Lung (tissue), 12 donors: ENCODE measurements around the gene WNT8A. TPM values are rescaled to one million over a fixed set of nuclear protein-coding genes. Genes with fewer than 3 reads are reported as not detected.

Source experiments
- ATAC-seq: fragments of 200-7000 bp; cut with Tn5 transposase; one replicate; pipeline ENCODE4 v1.9.1; 2020; ENCODE audit warnings: moderate number of reproducible peaks; ENCODE audit not compliant: insufficient read depth, low FRiP score
- DNase-seq, 3 donors: peaks; one replicate each; pipeline ENCODE4 v3.0.0-alpha.2; 2013 to 2017
- H3K27ac ChIP-seq, 2 donors: one replicate each; pipeline ENCODE4 v1.5.1; 2013; ENCODE audit warnings: mild to moderate bottlenecking in 2 of 2, moderate library complexity in 2 of 2, control low read depth in 1 of 2, inconsistent platforms in 1 of 2, low read depth in 1 of 2, low read length in 1 of 2
- H3K27me3 ChIP-seq, 3 donors: one replicate each; pipeline ENCODE4 v1.5.1; 2013; ENCODE audit warnings: low read length in 2 of 3; ENCODE audit not compliant: control insufficient read depth in 3 of 3, insufficient read depth in 3 of 3
- H3K36me3 ChIP-seq, 4 donors: one replicate each; pipeline ENCODE4 v1.5.1; 2013; ENCODE audit warnings: low read length in 4 of 4, mild to moderate bottlenecking in 1 of 4, moderate library complexity in 1 of 4; ENCODE audit not compliant: control insufficient read depth in 4 of 4, insufficient read depth in 4 of 4
- H3K4me1 ChIP-seq, 5 donors: one replicate each; pipeline ENCODE4 v1.5.1; 2013; ENCODE audit warnings: low read length in 5 of 5, mild to moderate bottlenecking in 2 of 5, moderate library complexity in 1 of 5; ENCODE audit not compliant: control insufficient read depth in 5 of 5, insufficient read depth in 5 of 5
- H3K4me3 ChIP-seq: one replicate; pipeline ENCODE4 v1.5.1; 2013; ENCODE audit warnings: mild to moderate bottlenecking, control low read depth, moderate library complexity
- H3K9ac ChIP-seq, 2 donors: one replicate each; pipeline ENCODE4 v1.5.1; 2013; ENCODE audit warnings: low read length in 2 of 2, control low read depth in 1 of 2; ENCODE audit not compliant: insufficient read depth in 1 of 2
- H3K9me3 ChIP-seq, 4 donors: one replicate each; pipeline ENCODE4 v1.5.1; 2013; ENCODE audit warnings: low read length in 3 of 4, mild to moderate bottlenecking in 1 of 4, moderate library complexity in 1 of 4; ENCODE audit not compliant: control insufficient read depth in 4 of 4, insufficient read depth in 3 of 4
- CTCF ChIP-seq: IDR thresholded peaks from 2 replicates; pipeline ENCODE4 v1.5.1; 2012; ENCODE audit warnings: mild to moderate bottlenecking; ENCODE audit errors: control extremely low read depth, extremely low read depth
- WGBS, 2 donors: extraction: QIAGEN DNeasy Blood & Tissue Kit; methylation state at CpG; one replicate each; pipeline ENCODE4 v1.1.7; 2013; 5-methylcytosine and 5-hydroxymethylcytosine counted together
- polyA plus RNA-seq, 2 donors: library from polyadenylated mRNA; stranded (reverse); fragments of 200-250 nt; gene quantifications; one replicate each; pipeline ENCODE4 v1.2.1, GENCODE V29; 2013
- total RNA-seq, 2 donors: library from RNA; depleted of rRNA in 1 of 2; stranded (reverse); fragments of >200 nt in 1 of 2; gene quantifications; one replicate each; pipeline ENCODE4 v1.2.1, GENCODE V29; 2014 to 2021
- donor health status: control.
- donor health status: control.
- donor health status: Bipolar disorder and iron deficiency.
- donor health status: healthy.
- donor health status: DM: yes; HTN: yes; CAD: no.

Gene WNT8A
- total and polyA plus RNA-seq, 4 donors: not detected

- DNase-seq (no peak), ATAC-seq (no peak)
- TF ChIP-seq CTCF: no peak
- Histone ChIP-seq H3K27me3 (no peaks in the 10 kb centered on the region), H3K4me3 (no peak overlapping the region), H3K27ac (no peak overlapping the region), H3K4me1 (no peaks in the 10 kb centered on the region), H3K9ac (no peak overlapping the region), H3K9me3 (no peaks in the 10 kb centered on the region), H3K36me3 (no peaks in the 10 kb centered on the region)
- 91 to 96% methylated on average over 6 of the region's 6 CpGs for WGBS, 2 donors
Measured at GRCh38 chr5:138129347-138129746, 45.5 kb downstream of the WNT8A start.

GRCh38 chr5:138132543-138132942, 48.7 kb downstream of the WNT8A start:
- no peak for DNase-seq
- Histone ChIP-seq H3K9ac (no peak overlapping the region), H3K4me3 (no peak overlapping the region), H3K36me3 (no peaks in the 10 kb centered on the region), H3K27me3 (no peaks in the 10 kb centered on the region), H3K4me1 (no peaks in the 10 kb centered on the region), H3K9me3 (no peaks in the 10 kb centered on the region), H3K27ac (no peak overlapping the region)
- 92 to 94% methylated on average over 7 of the region's 7 CpGs for WGBS, 2 donors
- no peak for TF ChIP-seq CTCF
- ATAC-seq: no peak

- Histone ChIP-seq H3K27me3 (no peaks in the 10 kb centered on the region), H3K36me3 (no peaks in the 10 kb centered on the region), H3K4me3 (peak within 1 kb of the TSS; percentile 54), H3K4me1 (peaks cover 0 to 3% (median 0%) of the 10 kb centered on the region in 5 donors), H3K9me3 (no peaks in the 10 kb centered on the region), H3K27ac (no peak within 1 kb of the TSS), H3K9ac (peak within 1 kb of the TSS; percentile 16 to 38)
- 7 to 9% methylated on average over 31 of the region's 31 CpGs for WGBS, 2 donors
- DNase-seq: peak; percentile 77 to 81 (median 79)
- ATAC-seq: peak; percentile 77
- TF ChIP-seq CTCF: no peak
Measured at GRCh38 chr5:138138949-138139780, 55.3 kb downstream of the WNT8A start, which contains the start of gene NME5. Gene NME5, minus strand, starts transcription at chr5:138139428. Its CDS starts 648 bp downstream, at chr5:138138780.

GRCh38 chr5:138139781-138140090, 55.9 kb downstream of the WNT8A start:
- ATAC-seq: no peak
- 36 to 53% methylated on average over 3 of the region's 3 CpGs for WGBS, 2 donors
- H3K27ac ChIP-seq: no peak overlapping the region
- no peak overlapping the region for H3K9ac ChIP-seq
- H3K4me1 ChIP-seq: peaks cover 0 to 3% (median 0%) of the 10 kb centered on the region in 5 donors
- H3K36me3 ChIP-seq: no peaks in the 10 kb centered on the region
- no peak for TF ChIP-seq CTCF
- no peak overlapping the region for H3K4me3 ChIP-seq
- H3K27me3 ChIP-seq: no peaks in the 10 kb centered on the region
- DNase-seq: no peak
- no peaks in the 10 kb centered on the region for H3K9me3 ChIP-seq
